22Rv1 (cell line): ENCODE results near the gene MANF.

Source experiments
- H3K27ac ChIP-seq: fragments of 450-650 bp; 2 replicates; pipeline ENCODE4 v1.5.1; 2017
- ZFX ChIP-seq: fragments of 450-650 bp; IDR thresholded peaks from 2 replicates; pipeline ENCODE4 v1.6.1; 2017; ENCODE audit warnings: antibody characterized with exemption, borderline replicate concordance
- TF ChIP-seq, protein P1 (sequence below): fragments of 450-650 bp; IDR thresholded peaks from 2 replicates; pipeline ENCODE4 v1.5.1; 2017; ENCODE audit warnings: mild to moderate bottlenecking

Gene MANF

DNA sequence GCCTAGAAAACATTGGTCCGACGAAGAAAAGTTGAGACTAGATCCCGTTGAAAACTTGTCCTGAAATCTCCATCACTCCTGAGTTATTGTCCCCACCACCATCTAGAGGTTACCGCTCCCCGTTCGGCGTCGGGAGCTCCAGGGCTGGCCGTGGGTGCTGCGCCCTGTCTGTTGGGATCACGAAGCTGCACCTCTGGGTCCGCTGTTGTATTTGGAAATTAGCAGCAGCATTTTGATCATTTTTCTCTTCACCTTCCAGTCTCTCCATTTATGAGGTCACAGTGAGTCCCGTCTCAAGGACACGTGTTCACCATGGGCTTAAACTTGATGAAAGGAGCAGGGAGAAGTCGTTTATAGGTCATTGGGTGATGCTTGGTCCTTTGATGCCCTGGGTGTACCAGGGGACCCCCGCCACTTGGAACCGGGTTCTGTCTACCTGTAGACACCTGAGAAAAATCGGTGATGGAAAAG, 565 bp downstream of the MANF start:
- TF ChIP-seq, protein P1, sequence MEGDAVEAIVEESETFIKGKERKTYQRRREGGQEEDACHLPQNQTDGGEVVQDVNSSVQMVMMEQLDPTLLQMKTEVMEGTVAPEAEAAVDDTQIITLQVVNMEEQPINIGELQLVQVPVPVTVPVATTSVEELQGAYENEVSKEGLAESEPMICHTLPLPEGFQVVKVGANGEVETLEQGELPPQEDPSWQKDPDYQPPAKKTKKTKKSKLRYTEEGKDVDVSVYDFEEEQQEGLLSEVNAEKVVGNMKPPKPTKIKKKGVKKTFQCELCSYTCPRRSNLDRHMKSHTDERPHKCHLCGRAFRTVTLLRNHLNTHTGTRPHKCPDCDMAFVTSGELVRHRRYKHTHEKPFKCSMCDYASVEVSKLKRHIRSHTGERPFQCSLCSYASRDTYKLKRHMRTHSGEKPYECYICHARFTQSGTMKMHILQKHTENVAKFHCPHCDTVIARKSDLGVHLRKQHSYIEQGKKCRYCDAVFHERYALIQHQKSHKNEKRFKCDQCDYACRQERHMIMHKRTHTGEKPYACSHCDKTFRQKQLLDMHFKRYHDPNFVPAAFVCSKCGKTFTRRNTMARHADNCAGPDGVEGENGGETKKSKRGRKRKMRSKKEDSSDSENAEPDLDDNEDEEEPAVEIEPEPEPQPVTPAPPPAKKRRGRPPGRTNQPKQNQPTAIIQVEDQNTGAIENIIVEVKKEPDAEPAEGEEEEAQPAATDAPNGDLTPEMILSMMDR: no peak
- no peak for TF ChIP-seq ZFX
- H3K27ac ChIP-seq: peak overlapping the region; percentile 89

GRCh38 chr3:51386159-51386851, 1.2 kb downstream of the MANF start:
- TF ChIP-seq, protein P1: no peak
- TF ChIP-seq ZFX: no peak
- H3K27ac ChIP-seq: peak overlapping the region; percentile 89

DNA sequence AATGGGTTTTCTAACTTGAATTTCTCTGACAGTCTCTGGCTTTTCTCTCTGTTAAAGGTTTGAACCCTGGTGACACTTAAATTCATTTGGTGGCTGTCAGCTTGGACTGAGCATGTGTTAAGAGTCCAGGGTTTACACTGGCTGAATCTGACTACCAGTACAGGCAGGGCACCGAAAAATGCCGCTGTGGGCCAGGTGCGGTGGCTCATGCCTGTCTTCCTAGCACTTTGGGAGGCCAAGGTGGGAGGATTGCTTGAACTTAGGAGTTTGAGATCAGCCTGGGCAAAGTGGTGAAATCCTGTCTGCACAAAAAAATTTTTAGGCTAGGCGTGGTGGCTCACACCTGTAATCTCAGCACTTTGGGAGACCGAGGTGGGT, 1.8 kb downstream of the MANF start:
- TF ChIP-seq ZFX: no peak
- TF ChIP-seq, protein P1: no peak
- peak overlapping the region; percentile 89 for H3K27ac ChIP-seq

DNA sequence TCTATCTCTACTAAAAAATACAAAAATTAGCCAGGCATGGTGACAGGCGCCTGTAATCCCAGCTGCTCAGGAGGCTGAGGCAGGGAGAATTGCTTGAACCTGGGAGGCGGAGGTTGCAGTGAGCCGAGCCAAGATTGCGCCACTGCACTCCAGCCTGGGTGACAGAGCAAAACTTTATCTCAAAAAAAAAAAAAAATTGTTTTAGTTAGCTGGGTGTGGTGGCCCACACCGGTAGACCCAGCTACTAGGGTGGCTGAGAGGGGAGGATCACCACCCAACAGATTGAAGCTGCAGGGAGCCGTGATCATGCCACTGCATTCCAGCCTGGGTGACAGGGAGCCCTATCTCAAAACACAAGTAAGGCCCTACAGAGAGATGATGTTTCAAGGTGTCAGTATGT, 2.2 kb downstream of the MANF start:
- peak overlapping the region; percentile 89 for H3K27ac ChIP-seq

DNA sequence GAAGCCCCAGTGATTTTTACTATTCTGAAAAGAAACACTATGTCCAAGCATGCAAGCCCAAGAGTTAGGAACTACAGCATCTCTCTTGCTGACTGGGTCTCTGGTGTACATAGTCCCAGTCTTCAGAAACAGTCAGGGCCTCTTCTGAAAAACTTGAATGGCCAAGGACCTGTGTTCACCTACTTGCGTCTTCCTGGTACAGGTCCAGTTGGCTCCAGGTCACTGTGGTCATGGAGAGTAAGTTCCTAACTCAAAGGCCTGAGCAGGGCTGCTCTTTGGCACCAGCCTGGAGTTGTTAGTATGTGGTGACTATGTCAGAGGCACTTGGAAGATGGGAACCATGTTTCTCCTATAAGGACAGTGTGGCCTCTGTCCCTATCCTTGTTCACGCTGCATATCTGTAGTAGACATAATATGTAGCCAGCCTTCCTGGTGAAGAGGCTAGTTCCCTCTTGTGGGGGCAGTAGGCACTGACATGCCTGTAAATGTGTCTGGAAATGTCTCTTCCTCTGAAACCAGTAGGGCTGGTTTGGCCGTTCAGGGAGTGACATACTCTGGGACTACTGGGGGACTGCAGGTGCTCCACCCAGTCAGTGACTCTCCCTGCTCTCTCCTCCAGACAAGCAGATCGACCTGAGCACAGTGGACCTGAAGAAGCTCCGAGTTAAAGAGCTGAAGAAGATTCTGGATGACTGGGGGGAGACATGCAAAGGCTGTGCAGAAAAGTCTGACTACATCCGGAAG, 3.4 kb downstream of the MANF start:
- no peak for TF ChIP-seq ZFX
- TF ChIP-seq, protein P1: no peak
- H3K27ac ChIP-seq: peak overlapping the region; percentile 89

- peak overlapping the region; percentile 89 for H3K27ac ChIP-seq
- TF ChIP-seq ZFX: no peak
- TF ChIP-seq, protein P1: peak; percentile 91
Observed at GRCh38 chr3:51389423-51390183, 4.5 kb downstream of the MANF start.

- H3K27ac ChIP-seq: peak overlapping the region; percentile 89
- TF ChIP-seq, protein P1: no peak
- TF ChIP-seq ZFX: no peak
Observed at GRCh38 chr3:51390246-51391074, 5.4 kb downstream of the MANF start.
